ENCODE data around the gene CTNNBIP1. TPM values are rescaled to one million over a fixed set of nuclear protein-coding genes. Genes with fewer than 3 reads are reported as not detected.
A peak's percentile ranks its signal among the peaks of the same experiment; 100 is the strongest.

Gene CTNNBIP1, protein sequence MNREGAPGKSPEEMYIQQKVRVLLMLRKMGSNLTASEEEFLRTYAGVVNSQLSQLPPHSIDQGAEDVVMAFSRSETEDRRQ
- total RNA-seq (2022) = 31.3 and 31.4 TPM in 2 replicates
- percentile 53 among the genes with signal in this experiment for Bru-seq, nascent RNA
- percentile 59 among the genes with signal in this experiment for BruChase-seq, experiment 1, labeled RNA remaining after a 6-hour chase
- BruChase-seq, experiment 2, labeled RNA remaining after a 2-hour chase = percentile 63 among the genes with signal in this experiment
- long read RNA-seq, transcript CTNNBIP1-203 (6 exons, 3,000 nt) = minor isoform, 7 of 82 reads
- long read RNA-seq, transcript CTNNBIP1-204 (5 exons, 1,206 nt) = major isoform, 65 of 82 reads
- long read RNA-seq, partial matches to known transcripts = 0 of 82 reads
- long read RNA-seq, other reads (novel, unspliced or antisense) = 10 of 82 reads

DNA sequence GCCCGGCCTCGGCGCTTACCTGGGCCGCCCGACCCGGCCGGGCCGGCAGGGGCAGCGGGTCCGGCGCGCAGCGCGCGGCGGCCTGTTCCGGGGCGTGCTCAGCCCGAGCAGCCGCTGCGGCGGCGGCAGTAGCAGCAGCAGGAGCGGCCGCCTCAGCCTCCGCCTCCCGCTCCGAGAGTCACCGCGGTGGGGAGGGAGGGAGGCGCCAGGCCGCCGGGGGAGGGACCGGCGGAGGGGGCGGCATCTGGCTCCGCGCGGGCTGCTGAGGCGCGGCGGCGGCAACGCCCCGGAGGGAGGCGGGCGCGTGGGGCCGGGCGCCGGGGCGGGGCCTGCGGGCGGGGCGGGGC is at the start of gene CTNNBIP1:
CTNNBIP1 (minus strand) TSS at position 194 of the 347 bp plus-strand sequence. CDS start 38,205 bp downstream, outside the sequence.
- H3K27ac Mint-ChIP-seq (ENCODE audit: low read depth, unreplicated experiment) = peak within 1 kb of the TSS; percentile 99
- CTCF ChIA-PET = interaction anchor here (1.1 kb wide), 1 partner anchor 42 kb away, joined by 4 read pairs; no protein-coding TSS in a partner anchor
- POLR2A ChIA-PET = interaction anchor here (1.2 to 4.6 kb wide), 9 partner anchors 16 to 39 kb away, joined by 3 to 77 read pairs (median 15); partner anchors contain the start of genes LZIC and NMNAT1
- TF ChIP-seq, protein P1, sequence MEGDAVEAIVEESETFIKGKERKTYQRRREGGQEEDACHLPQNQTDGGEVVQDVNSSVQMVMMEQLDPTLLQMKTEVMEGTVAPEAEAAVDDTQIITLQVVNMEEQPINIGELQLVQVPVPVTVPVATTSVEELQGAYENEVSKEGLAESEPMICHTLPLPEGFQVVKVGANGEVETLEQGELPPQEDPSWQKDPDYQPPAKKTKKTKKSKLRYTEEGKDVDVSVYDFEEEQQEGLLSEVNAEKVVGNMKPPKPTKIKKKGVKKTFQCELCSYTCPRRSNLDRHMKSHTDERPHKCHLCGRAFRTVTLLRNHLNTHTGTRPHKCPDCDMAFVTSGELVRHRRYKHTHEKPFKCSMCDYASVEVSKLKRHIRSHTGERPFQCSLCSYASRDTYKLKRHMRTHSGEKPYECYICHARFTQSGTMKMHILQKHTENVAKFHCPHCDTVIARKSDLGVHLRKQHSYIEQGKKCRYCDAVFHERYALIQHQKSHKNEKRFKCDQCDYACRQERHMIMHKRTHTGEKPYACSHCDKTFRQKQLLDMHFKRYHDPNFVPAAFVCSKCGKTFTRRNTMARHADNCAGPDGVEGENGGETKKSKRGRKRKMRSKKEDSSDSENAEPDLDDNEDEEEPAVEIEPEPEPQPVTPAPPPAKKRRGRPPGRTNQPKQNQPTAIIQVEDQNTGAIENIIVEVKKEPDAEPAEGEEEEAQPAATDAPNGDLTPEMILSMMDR (IDR thresholded peaks at IDR 0.05; ENCODE audit: unreplicated experiment) = no peak
- peak within 1 kb of the TSS; percentile 93 for H3K4me3 Mint-ChIP-seq (ENCODE audit: unreplicated experiment)
- intact Hi-C loops (cut with micrococcal nuclease) = loop anchor here (5.0 kb wide), 1 partner anchor 83 kb away; no protein-coding TSS in a partner anchor
- H3K27me3 Mint-ChIP-seq (ENCODE audit: insufficient read depth, unreplicated experiment) = no peaks in the 10 kb centered on the region
- no peak for DNase-seq (ENCODE audit: unreplicated experiment)
- no TSS peak for BruUV-seq (replicated peaks)
- peaks cover 30% of the 10 kb centered on the region for H3K4me1 Mint-ChIP-seq (ENCODE audit: insufficient read depth, unreplicated experiment)
- no peaks in the 10 kb centered on the region for H3K9me3 Mint-ChIP-seq (ENCODE audit: unreplicated experiment)
- H3K36me3 Mint-ChIP-seq (ENCODE audit: insufficient read depth, unreplicated experiment) = no peaks in the 10 kb centered on the region

DNA sequence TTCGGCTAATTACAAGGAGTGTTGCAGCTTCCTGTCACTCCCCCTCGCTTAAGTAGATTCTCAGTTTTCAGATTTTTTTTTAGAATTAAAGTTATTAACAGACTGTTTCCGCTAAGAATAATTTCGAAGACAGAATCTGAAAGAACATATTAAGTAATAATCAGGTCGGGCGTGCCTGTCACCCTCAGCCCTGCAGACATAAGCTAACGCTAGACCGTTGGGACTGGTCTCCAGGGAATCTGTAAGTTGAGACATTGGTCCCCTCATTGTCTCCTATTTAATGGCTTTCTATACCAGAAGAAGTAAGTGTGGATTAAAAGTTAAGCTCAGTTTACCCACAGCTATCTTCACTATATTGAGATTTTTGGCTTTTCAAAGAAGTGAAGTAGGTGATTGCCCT is 47.7 kb upstream of the CTNNBIP1 start:
- no peak for DNase-seq (ENCODE audit: unreplicated experiment)
- no TSS peak for BruUV-seq (replicated peaks)
- intact Hi-C loops (cut with micrococcal nuclease) = no loop called here
- ChIA-PET POLR2A (interaction anchor here (0.6 to 1.2 kb wide), 3 partner anchors 15 to 39 kb away, joined by 3 to 4 read pairs (median 3); partner anchors contain the start of genes LZIC and NMNAT1), CTCF (interaction anchor here (0.6 to 1.2 kb wide), 4 partner anchors 20 to 428 kb away, joined by 3 to 5 read pairs (median 4); no protein-coding TSS in a partner anchor)
- H3K4me3 Mint-ChIP-seq (ENCODE audit: unreplicated experiment) = no peak overlapping the region
- TF ChIP-seq, protein P1 (IDR thresholded peaks at IDR 0.05; ENCODE audit: unreplicated experiment) = no peak
- no peak overlapping the region for H3K27ac Mint-ChIP-seq (ENCODE audit: low read depth, unreplicated experiment)
- peaks cover 10% of the 10 kb centered on the region for H3K36me3 Mint-ChIP-seq (ENCODE audit: insufficient read depth, unreplicated experiment)
- no peaks in the 10 kb centered on the region for H3K9me3 Mint-ChIP-seq (ENCODE audit: unreplicated experiment)
- H3K4me1 Mint-ChIP-seq (ENCODE audit: insufficient read depth, unreplicated experiment) = peaks cover 5% of the 10 kb centered on the region
- H3K27me3 Mint-ChIP-seq (ENCODE audit: insufficient read depth, unreplicated experiment) = no peaks in the 10 kb centered on the region

DNA sequence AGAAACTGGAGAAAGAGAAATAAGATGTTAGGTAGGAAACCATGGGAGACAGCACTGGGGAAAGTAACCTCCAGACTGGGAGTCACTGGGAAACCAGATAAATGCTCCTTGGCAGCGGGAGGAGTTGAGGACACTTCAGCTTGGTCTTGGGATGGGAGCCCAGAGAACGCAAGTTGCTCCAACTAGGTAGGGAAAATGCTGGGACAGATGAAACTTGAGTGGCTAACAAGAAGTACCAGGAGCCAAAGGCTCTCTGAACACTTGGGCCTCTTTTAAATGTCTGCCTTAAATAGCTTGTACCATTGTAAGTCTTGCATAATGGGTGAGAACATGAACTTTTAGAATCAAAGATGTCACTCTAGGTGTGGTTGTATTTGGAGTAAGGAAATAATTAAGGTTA is 36.2 kb upstream of the CTNNBIP1 start:
- Mint-ChIP-seq H3K4me1 (ENCODE audit: insufficient read depth, unreplicated experiment) (peaks cover 19% of the 10 kb centered on the region), H3K27ac (ENCODE audit: low read depth, unreplicated experiment) (peak overlapping the region; percentile 23), H3K9me3 (ENCODE audit: unreplicated experiment) (no peaks in the 10 kb centered on the region), H3K27me3 (ENCODE audit: insufficient read depth, unreplicated experiment) (no peaks in the 10 kb centered on the region), H3K36me3 (ENCODE audit: insufficient read depth, unreplicated experiment) (peaks cover 36% of the 10 kb centered on the region), H3K4me3 (ENCODE audit: unreplicated experiment) (no peak overlapping the region)
- DNase-seq (ENCODE audit: unreplicated experiment) = no peak
- no TSS peak for BruUV-seq (replicated peaks)
- POLR2A ChIA-PET = no interaction called here
- intact Hi-C loops (cut with micrococcal nuclease) = no loop called here
- CTCF ChIA-PET = interaction anchor here (0.7 to 0.9 kb wide), 2 partner anchors 9 to 74 kb away, joined by 4 to 5 read pairs; no protein-coding TSS in a partner anchor
- TF ChIP-seq, protein P1 (IDR thresholded peaks at IDR 0.05; ENCODE audit: unreplicated experiment) = no peak

Measured in MCF 10A (cell line).